Loucy (cell line): ENCODE results near the gene ATRIP.

ENCODE experiments used
- CTCF ChIP-seq: fragments of 200-600 bp; sonication (generic); conservative IDR thresholded peaks from 2 replicates; pipeline ENCODE4 v1.5.1; 2014; ENCODE audit warnings: mild to moderate bottlenecking, antibody characterized with exemption, low read length
- EZH2phosphoT487 ChIP-seq: fragments of 200-600 bp; IDR thresholded peaks from 2 replicates; pipeline ENCODE4 v1.6.1; 2018; ENCODE audit warnings: antibody characterized with exemption, mild to moderate bottlenecking, moderate library complexity, borderline replicate concordance

GRCh38 chr3:48425281-48425812 lies 21.2 kb upstream of the ATRIP start:
- TF ChIP-seq CTCF (no peak), EZH2phosphoT487 (no peak)
